K562 (cell line): ENCODE measurements around the gene KCNH2. TPM values are rescaled to one million over a fixed set of nuclear protein-coding genes. Genes with fewer than 3 reads are reported as not detected.

Experiments used
- BACH1 ChIP-seq: fragments of 200-800 bp; sonication (Bioruptor generic); IDR thresholded peaks from 2 replicates; pipeline ENCODE4 v1.6.1; 2016; ENCODE audit warnings: missing genetic modification characterization, missing compliant biosample characterization
- ERF ChIP-seq: fragments of 450-650 bp; formaldehyde crosslinking; IDR thresholded peaks from 2 replicates; pipeline ENCODE4 v1.4.0; 2020; ENCODE audit warnings: mild to moderate bottlenecking, mixed read lengths
- GTF2A2 ChIP-seq: IDR thresholded peaks from 2 replicates; pipeline ENCODE4 v1.6.1; 2016; ENCODE audit warnings: mild to moderate bottlenecking, missing genetic modification characterization, missing compliant biosample characterization
- HDAC3 ChIP-seq: fragments of 450-650 bp; IDR thresholded peaks from 2 replicates; pipeline ENCODE4 v1.6.1; 2018; ENCODE audit warnings: borderline replicate concordance, mild to moderate bottlenecking, moderate library complexity; ENCODE audit not compliant: partially characterized antibody
- HDAC6 ChIP-seq: IDR thresholded peaks from 2 replicates; pipeline ENCODE4 v1.6.1; 2012; ENCODE audit warnings: low read depth, mild to moderate bottlenecking, control low read depth, inconsistent platforms, low read length, moderate library complexity
- HNRNPL ChIP-seq: fragments of 200-400 bp; formaldehyde crosslinking; IDR thresholded peaks from 2 replicates; pipeline ENCODE4 v1.6.1; 2017; ENCODE audit warnings: low read depth, mild to moderate bottlenecking, low read length
- KDM1A ChIP-seq, 2 experiments: fragments of 450-650 bp; IDR thresholded peaks; 2 replicates each; pipeline ENCODE4 v1.6.1; 2016; ENCODE audit warnings: mild to moderate bottlenecking in 2 of 2
- MBD2 ChIP-seq: sonication (generic); IDR thresholded peaks from 2 replicates; pipeline ENCODE4 v1.6.1; 2016; ENCODE audit warnings: low read depth, borderline replicate concordance
- MEIS2 ChIP-seq: fragments of 450-650 bp; IDR thresholded peaks from 2 replicates; pipeline ENCODE4 v1.6.1; 2014; ENCODE audit warnings: mild to moderate bottlenecking; ENCODE audit not compliant: partially characterized antibody
- PCBP1 ChIP-seq: fragments of 200-400 bp; formaldehyde crosslinking; IDR thresholded peaks from 2 replicates; pipeline ENCODE4 v1.6.1; 2018; ENCODE audit warnings: mild to moderate bottlenecking, low read depth, low read length; ENCODE audit not compliant: poor library complexity, severe bottlenecking
- PCBP2 ChIP-seq: fragments of 200-400 bp; formaldehyde crosslinking; IDR thresholded peaks from 2 replicates; pipeline ENCODE4 v1.6.1; 2018; ENCODE audit warnings: low read length, low read depth, mild to moderate bottlenecking, moderate library complexity; ENCODE audit not compliant: poor library complexity, severe bottlenecking
- RBFOX2 ChIP-seq: fragments of 200-400 bp; formaldehyde crosslinking; IDR thresholded peaks from 2 replicates; pipeline ENCODE4 v1.6.1; 2017; ENCODE audit warnings: low read depth, mild to moderate bottlenecking, low read length, moderate library complexity
- SLC30A9 ChIP-seq: fragments of 250-450 bp; sonication (Bioruptor Pico); IDR thresholded peaks from 2 replicates; pipeline ENCODE4 v1.8.0; 2022; ENCODE audit warnings: mild to moderate bottlenecking, moderate library complexity
- TAL1 ChIP-seq: fragments of 450-650 bp; IDR thresholded peaks from 2 replicates; pipeline ENCODE4 v1.6.1; 2016; ENCODE audit warnings: mild to moderate bottlenecking
- TRIM28 ChIP-seq: fragments of 450-650 bp; IDR thresholded peaks from 2 replicates; pipeline ENCODE4 v1.6.1; 2017
- YY1 ChIP-seq, 3 experiments: IDR thresholded peaks; 2 replicates each; pipeline ENCODE4 v1.6.1; 2011; ENCODE audit warnings: low read length in 2 of 3, mild to moderate bottlenecking in 2 of 3, moderate library complexity in 2 of 3, borderline replicate concordance in 1 of 3, control low read depth in 1 of 3, low read depth in 1 of 3; ENCODE audit not compliant: insufficient read depth in 3 of 3, insufficient replicate concordance in 2 of 3, control insufficient read depth in 1 of 3, insufficient read length in 1 of 3; ENCODE audit errors: extremely low read depth in 1 of 3
- polyA plus RNA-seq, 8 experiments: library from polyadenylated mRNA; depleted of rRNA in 4 of 8; stranded (reverse) in 5 of 8; unstranded in 3 of 8; fragments of >200 nt; fragmentation: Nextera tagmentation in 2 of 8; fragmentation: Illumina TruSeq in 1 of 8; extraction: Ambion mirVana in 2 of 8; extraction: Trizol in 1 of 8; gene quantifications; 2 replicates each; pipeline versions ENCODE4 v1.2.1 to v1.2.3, GENCODE V29; 2011 to 2014; ENCODE audit warnings: inconsistent platforms in 1 of 8, missing spikeins in 1 of 8
- total RNA-seq, 7 experiments: library from RNA; depleted of rRNA in 6 of 7; stranded (reverse); fragments of >200 nt in 6 of 7; fragmentation: Illumina TruSeq in 2 of 7; extraction: Trizol in 2 of 7; gene quantifications; 2 replicates each; pipeline versions ENCODE4 v1.2.1 to v1.2.3, GENCODE V29; 2011 to 2021; ENCODE audit warnings: low replicate concordance in 1 of 7
- TF ChIP-seq, protein P1 (sequence below), 2 experiments: fragments of 200-800 bp in 1 of 2; sonication (Bioruptor generic) in 1 of 2; sonication (generic) in 1 of 2; formaldehyde crosslinking in 1 of 2; IDR thresholded peaks in 1 of 2; conservative IDR thresholded peaks in 1 of 2; 2 replicates each; pipeline versions ENCODE4 v1.5.0 to v1.6.1; 2016 to 2020; ENCODE audit warnings: missing compliant biosample characterization in 1 of 2, missing genetic modification characterization in 1 of 2, missing genetic modification reagents in 1 of 2
- TF ChIP-seq, protein P2 (sequence below): fragments of 250-450 bp; sonication (Bioruptor Pico); IDR thresholded peaks from 2 replicates; pipeline ENCODE4 v1.4.0; 2020; ENCODE audit warnings: borderline replicate concordance
- TF ChIP-seq, protein P3 (sequence below): fragments of 250-450 bp; sonication (Bioruptor Pico); IDR thresholded peaks from 2 replicates; pipeline ENCODE4 v1.5.0; 2021; ENCODE audit warnings: mild to moderate bottlenecking, moderate library complexity
- TF ChIP-seq, protein P4 (sequence below): sonication (generic); formaldehyde crosslinking; IDR thresholded peaks from 2 replicates; pipeline ENCODE4 v1.8.0; 2022; ENCODE audit warnings: mild to moderate bottlenecking, missing genetic modification reagents

Gene KCNH2
- total and polyA plus RNA-seq, 9 of the 15 experiments (the other 6 are each of a cell fraction or from before 2014, with no cell fraction given): 18.1 to 368 (median 218) TPM

DNA sequence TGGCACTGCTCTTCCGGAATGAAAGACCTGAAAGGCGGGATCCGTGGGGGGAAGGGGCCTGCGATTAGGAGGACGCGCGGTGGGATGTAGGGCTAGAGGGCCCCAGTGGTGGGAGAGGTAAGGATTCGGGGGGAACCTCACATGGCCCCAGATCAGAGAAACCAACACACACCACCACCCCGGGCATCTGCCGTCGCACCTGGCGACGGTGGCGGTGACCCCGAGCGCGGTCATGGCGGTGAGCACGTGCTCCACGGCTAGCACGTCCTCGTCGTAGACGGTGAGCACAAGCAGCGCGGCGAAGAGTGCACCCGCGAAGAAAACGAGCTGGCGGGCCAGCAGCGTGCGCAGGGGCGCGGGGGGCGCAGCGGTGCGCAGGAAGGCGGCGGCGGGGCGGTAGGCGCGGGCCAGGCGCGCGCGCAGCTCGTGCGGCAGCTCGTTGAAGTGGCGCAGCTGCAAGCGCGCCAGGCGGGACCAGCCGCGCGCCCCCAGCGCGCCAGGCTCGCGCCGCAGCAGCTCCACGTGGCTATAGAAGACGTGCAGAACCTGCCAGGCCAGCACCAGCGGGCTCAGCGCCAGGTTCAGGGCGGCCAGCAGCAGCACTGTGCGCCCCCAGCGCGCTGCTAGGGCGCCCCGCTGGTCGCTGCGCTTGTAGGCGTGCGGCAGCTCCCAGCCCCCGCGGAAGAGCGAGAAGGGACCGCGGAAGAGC, 40.5 kb upstream of the KCNH2 start (continued):
- TF ChIP-seq, protein P1, sequence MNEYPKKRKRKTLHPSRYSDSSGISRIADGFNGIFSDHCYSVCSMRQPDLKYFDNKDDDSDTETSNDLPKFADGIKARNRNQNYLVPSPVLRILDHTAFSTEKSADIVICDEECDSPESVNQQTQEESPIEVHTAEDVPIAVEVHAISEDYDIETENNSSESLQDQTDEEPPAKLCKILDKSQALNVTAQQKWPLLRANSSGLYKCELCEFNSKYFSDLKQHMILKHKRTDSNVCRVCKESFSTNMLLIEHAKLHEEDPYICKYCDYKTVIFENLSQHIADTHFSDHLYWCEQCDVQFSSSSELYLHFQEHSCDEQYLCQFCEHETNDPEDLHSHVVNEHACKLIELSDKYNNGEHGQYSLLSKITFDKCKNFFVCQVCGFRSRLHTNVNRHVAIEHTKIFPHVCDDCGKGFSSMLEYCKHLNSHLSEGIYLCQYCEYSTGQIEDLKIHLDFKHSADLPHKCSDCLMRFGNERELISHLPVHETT (CRISPR knock-in tag; conservative IDR thresholded peaks at IDR 0.05 in 1 of 2, IDR thresholded peaks at IDR 0.05 in 1 of 2): 0 out of 4 replicates have a peak, but pooled peaks of 1 of the 2 experiments have one; percentile 7
- TF ChIP-seq MEIS2 (no peak), HDAC6 (no peak), HDAC3 (no peak), BACH1 (tag) (no peak), RBFOX2 (peak; percentile 3; the same call in 1 of the 2 replicates), PCBP1 (peak; percentile 27), ERF (peak; percentile 17; the same call in 1 of the 2 replicates), GTF2A2 (tag) (no peak), TRIM28 (no peak), TAL1 (no peak), PCBP2 (no peak), YY1 (IDR thresholded peaks at IDR 0.05; ENCODE audit: borderline replicate concordance in 1 of 3, control insufficient read depth in 1 of 3, extremely low read depth in 1 of 3, insufficient read depth in 3 of 3, insufficient read length in 1 of 3, insufficient replicate concordance in 2 of 3, low read depth in 1 of 3, low read length in 2 of 3) (no peak), MBD2 (no peak; the same call in 1 of the 2 replicates), SLC30A9 (no peak), KDM1A (IDR thresholded peaks at IDR 0.05) (no peak), HNRNPL (peak; percentile 40; the same call in 1 of the 2 replicates)
- TF ChIP-seq, protein P2, sequence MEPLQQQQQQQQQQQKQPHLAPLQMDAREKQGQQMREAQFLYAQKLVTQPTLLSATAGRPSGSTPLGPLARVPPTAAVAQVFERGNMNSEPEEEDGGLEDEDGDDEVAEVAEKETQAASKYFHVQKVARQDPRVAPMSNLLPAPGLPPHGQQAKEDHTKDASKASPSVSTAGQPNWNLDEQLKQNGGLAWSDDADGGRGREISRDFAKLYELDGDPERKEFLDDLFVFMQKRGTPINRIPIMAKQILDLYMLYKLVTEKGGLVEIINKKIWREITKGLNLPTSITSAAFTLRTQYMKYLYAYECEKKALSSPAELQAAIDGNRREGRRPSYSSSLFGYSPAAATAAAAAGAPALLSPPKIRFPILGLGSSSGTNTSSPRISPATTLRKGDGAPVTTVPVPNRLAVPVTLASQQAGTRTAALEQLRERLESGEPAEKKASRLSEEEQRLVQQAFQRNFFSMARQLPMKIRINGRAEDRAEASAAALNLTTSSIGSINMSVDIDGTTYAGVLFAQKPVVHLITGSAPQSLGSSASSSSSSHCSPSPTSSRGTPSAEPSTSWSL (CRISPR knock-in tag): no peak
- TF ChIP-seq, protein P3, sequence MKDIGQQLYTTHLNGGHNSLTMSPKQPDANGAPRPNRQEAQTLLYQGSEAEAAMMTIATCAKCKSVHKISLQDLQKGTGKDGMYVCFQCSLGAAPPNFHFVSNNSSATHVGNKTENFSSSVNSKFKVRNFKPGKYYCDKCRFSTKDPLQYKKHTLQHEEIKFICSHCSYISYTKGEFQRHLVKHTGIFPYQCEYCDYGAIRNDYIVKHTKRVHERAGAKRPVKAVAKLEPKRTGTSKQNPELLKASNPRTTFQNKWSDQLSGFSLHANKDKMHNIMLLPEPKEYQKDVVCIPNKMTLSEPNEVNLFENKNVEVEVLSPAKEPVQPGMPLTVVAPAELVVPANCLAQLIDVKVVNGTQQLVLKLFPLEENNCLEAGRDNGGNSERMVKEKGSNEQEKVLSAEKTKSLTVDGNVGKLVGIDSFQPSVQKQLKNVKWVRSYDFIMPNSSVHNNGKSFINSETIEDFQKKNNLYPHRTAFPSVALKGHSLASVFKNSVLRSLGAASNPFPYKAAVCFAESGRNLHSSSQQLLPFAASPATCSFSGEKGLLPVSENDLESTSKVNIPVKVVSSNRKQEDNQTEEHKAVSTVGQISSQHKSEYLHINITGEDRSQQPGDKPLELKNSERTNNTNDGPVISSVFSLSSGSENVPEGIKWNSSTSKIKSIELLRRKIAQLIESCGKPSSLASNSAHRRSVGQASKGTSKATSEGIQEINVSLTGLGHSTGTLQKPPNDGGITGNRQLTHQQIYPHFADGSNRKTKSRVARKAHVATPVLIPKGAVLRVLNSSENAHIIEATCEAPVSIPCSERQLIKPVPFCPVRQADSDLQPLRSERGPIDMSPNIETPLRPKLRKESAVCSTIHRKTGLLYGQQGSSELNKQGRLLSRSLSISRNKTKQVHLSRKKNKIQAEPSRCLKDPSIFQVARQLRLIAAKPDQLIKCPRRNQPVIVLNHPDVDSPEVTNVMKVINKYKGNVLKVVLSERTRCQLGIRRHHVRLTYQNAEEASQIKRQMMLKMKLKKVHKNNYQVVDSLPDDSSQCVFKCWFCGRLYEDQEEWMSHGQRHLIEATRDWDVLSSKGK (CRISPR knock-in tag): no peak
- TF ChIP-seq, protein P4, sequence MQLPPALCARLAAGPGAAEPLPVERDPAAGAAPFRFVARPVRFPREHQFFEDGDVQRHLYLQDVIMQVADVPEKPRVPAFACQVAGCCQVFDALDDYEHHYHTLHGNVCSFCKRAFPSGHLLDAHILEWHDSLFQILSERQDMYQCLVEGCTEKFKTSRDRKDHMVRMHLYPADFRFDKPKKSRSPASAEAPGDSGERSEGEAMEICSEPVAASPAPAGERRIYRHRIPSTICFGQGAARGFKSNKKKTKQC (CRISPR knock-in tag): 0 out of 2 replicates have a peak, but pooled peaks have one; percentile 22
